GM12878 (cell line): ENCODE measurements around the gene TPRG1. TPM values are rescaled to one million over a fixed set of nuclear protein-coding genes. Genes with fewer than 3 reads are reported as not detected.

Experiments used
- BCL3 ChIP-seq: IDR thresholded peaks from 2 replicates; pipeline ENCODE4 v1.6.1; 2011; ENCODE audit warnings: borderline replicate concordance, low read depth, mild to moderate bottlenecking, moderate library complexity, low read length; ENCODE audit not compliant: insufficient read depth, poor library complexity, severe bottlenecking
- SMAD1 ChIP-seq: fragments of 450-650 bp; IDR thresholded peaks from 2 replicates; pipeline ENCODE4 v1.6.1; 2018; ENCODE audit warnings: mild to moderate bottlenecking, low read depth; ENCODE audit not compliant: partially characterized antibody
- ZBTB11 ChIP-seq: fragments of 450-650 bp; formaldehyde crosslinking; IDR thresholded peaks from 2 replicates; pipeline ENCODE4 v1.5.0; 2022; ENCODE audit warnings: mild to moderate bottlenecking, missing genetic modification characterization
- ZBTB4 ChIP-seq: fragments of 450-650 bp; formaldehyde crosslinking; IDR thresholded peaks from 2 replicates; pipeline ENCODE4 v1.4.0; 2022; ENCODE audit warnings: mild to moderate bottlenecking, moderate library complexity
- polyA plus RNA-seq, 11 experiments: library from polyadenylated mRNA; depleted of rRNA in 4 of 11; unstranded in 6 of 11; stranded (reverse) in 5 of 11; fragments of >200 nt; fragmentation: Nextera tagmentation in 4 of 11; fragmentation: Illumina TruSeq in 1 of 11; extraction: Ambion mirVana in 4 of 11; extraction: Trizol in 1 of 11; gene quantifications; 1 replicate in 1 of 11; 2 replicates in 10 of 11; pipeline versions ENCODE4 v1.2.1 to v1.2.3, GENCODE V29; 2011 to 2016; ENCODE audit warnings: inconsistent platforms in 2 of 11, missing spikeins in 2 of 11, low read depth in 1 of 11
- total RNA-seq, 4 experiments: library from RNA; depleted of rRNA in 3 of 4; stranded (reverse); fragments of >200 nt in 3 of 4; fragmentation: Illumina TruSeq in 1 of 4; extraction: Trizol in 1 of 4; gene quantifications; 2 replicates each; pipeline versions ENCODE4 v1.2.1 to v1.2.3, GENCODE V29; 2013 to 2021

The TPRG1 gene
- total and polyA plus RNA-seq, 10 of the 15 experiments (the other 5 are each of a cell fraction or from before 2014, with no cell fraction given): 0.26 to 30.7 (median 3.6) TPM

- TF ChIP-seq BCL3 (no peak), ZBTB11 (no peak), ZBTB4 (CRISPR knock-in tag) (no peak), SMAD1 (no peak)
- TF ChIP-seq, all 136 proteins: peak for 2
Measured at GRCh38 chr3:189286188-189286587, 114.4 kb downstream of the TPRG1 start (continued).
